ENCODE results near the gene TLE1.
"Not testable (repeated sequence)": the region's sequence is repeated elsewhere in the genome, so short reads cannot be mapped to it uniquely, and the experiment has no call there.

The TLE1 gene

GRCh38 chr9:81610740-81611107 lies 78.6 kb downstream of the TLE1 start:
- H3K36me3 ChIP-seq (replicated peaks; ENCODE audit: low read depth, low read length) = no peaks in the 10 kb centered on the region
- H3K9ac ChIP-seq (ENCODE audit: low read length) = no peak overlapping the region

GRCh38 chr9:81609782-81610739 lies 79.3 kb downstream of the TLE1 start:
- Histone ChIP-seq H4K20me1 (ENCODE audit: insufficient read depth, low read length) (no peaks in the 10 kb centered on the region), H3K4me1 (ENCODE audit: low read length) (peaks cover 20% of the 10 kb centered on the region), H3K4me3 (ENCODE audit: low read length) (peak overlapping the region; percentile 41), H2AFZ (ENCODE audit: low read depth, low read length) (no peak overlapping the region), H3K27me3 (ENCODE audit: low read depth, low read length) (no peaks in the 10 kb centered on the region; the same call in 1 of the 2 replicates), H3K4me2 (ENCODE audit: low read length) (peak overlapping the region; percentile 61), H3K9ac (ENCODE audit: low read length) (peak overlapping the region; percentile 33; the same call in 1 of the 2 replicates), H3K36me3 (replicated peaks; ENCODE audit: low read depth, low read length) (no peaks in the 10 kb centered on the region), H3K27ac (ENCODE audit: low read length) (peak overlapping the region; percentile 45), H3K9me3 (ENCODE audit: insufficient read depth, low read length) (no peaks in the 10 kb centered on the region), H3K79me2 (ENCODE audit: low read length) (no peaks in the 10 kb centered on the region)
- TF ChIP-seq EZH2phosphoT487 (IDR thresholded peaks at IDR 0.05; ENCODE audit: low read depth) (no peak), CTCF (IDR thresholded peaks at IDR 0.05; ENCODE audit: low read depth, low read length) (no peak)

More at GRCh38 chr9:81610740-81611107, 78.6 kb downstream of the TLE1 start:
- H3K79me2 ChIP-seq (ENCODE audit: low read length) = no peaks in the 10 kb centered on the region
- no peaks in the 10 kb centered on the region for H3K9me3 ChIP-seq (ENCODE audit: insufficient read depth, low read length)
- H3K27me3 ChIP-seq (ENCODE audit: low read depth, low read length) = no peaks in the 10 kb centered on the region
- TF ChIP-seq CTCF (IDR thresholded peaks at IDR 0.05; ENCODE audit: low read depth, low read length) = no peak
- TF ChIP-seq EZH2phosphoT487 (IDR thresholded peaks at IDR 0.05; ENCODE audit: low read depth) = no peak
- no peak overlapping the region for H3K4me2 ChIP-seq (ENCODE audit: low read length)
- no peak overlapping the region for H3K27ac ChIP-seq (ENCODE audit: low read length)
- H2AFZ ChIP-seq (ENCODE audit: low read depth, low read length) = no peak overlapping the region
- H4K20me1 ChIP-seq (ENCODE audit: insufficient read depth, low read length) = no peaks in the 10 kb centered on the region
- H3K4me1 ChIP-seq (ENCODE audit: low read length) = peaks cover 20% of the 10 kb centered on the region
- no peak overlapping the region for H3K4me3 ChIP-seq (ENCODE audit: low read length)

- Histone ChIP-seq H3K79me2 (ENCODE audit: low read length) (no peaks in the 10 kb centered on the region), H3K36me3 (replicated peaks; ENCODE audit: low read depth, low read length) (no peaks in the 10 kb centered on the region), H3K9ac (ENCODE audit: low read length) (no peak overlapping the region), H2AFZ (ENCODE audit: low read depth, low read length) (no peak overlapping the region), H3K27me3 (ENCODE audit: low read depth, low read length) (peaks cover 3% of the 10 kb centered on the region; the same call in 1 of the 2 replicates), H3K4me3 (ENCODE audit: low read length) (no peak overlapping the region), H3K4me1 (ENCODE audit: low read length) (peaks cover 20% of the 10 kb centered on the region), H3K9me3 (ENCODE audit: insufficient read depth, low read length) (no peaks in the 10 kb centered on the region), H4K20me1 (ENCODE audit: insufficient read depth, low read length) (no peaks in the 10 kb centered on the region), H3K27ac (ENCODE audit: low read length) (no peak overlapping the region), H3K4me2 (ENCODE audit: low read length) (no peak overlapping the region)
- TF ChIP-seq EZH2phosphoT487 (IDR thresholded peaks at IDR 0.05; ENCODE audit: low read depth) (no peak), CTCF (IDR thresholded peaks at IDR 0.05; ENCODE audit: low read depth, low read length) (no peak)
Observed at GRCh38 chr9:81608289-81608657, 81.1 kb downstream of the TLE1 start.

- no peaks in the 10 kb centered on the region for H4K20me1 ChIP-seq (ENCODE audit: insufficient read depth, low read length)
- H3K9ac ChIP-seq (ENCODE audit: low read length) = no peak overlapping the region
- no peak overlapping the region for H2AFZ ChIP-seq (ENCODE audit: low read depth, low read length)
- no peaks in the 10 kb centered on the region for H3K79me2 ChIP-seq (ENCODE audit: low read length)
- H3K36me3 ChIP-seq (replicated peaks; ENCODE audit: low read depth, low read length) = no peaks in the 10 kb centered on the region
- H3K27me3 ChIP-seq (ENCODE audit: low read depth, low read length) = peaks cover 9% of the 10 kb centered on the region; the same call in 1 of the 2 replicates
- H3K4me3 ChIP-seq (ENCODE audit: low read length) = no peak overlapping the region
- H3K27ac ChIP-seq (ENCODE audit: low read length) = no peak overlapping the region
- no peak overlapping the region for H3K4me2 ChIP-seq (ENCODE audit: low read length)
- no peaks in the 10 kb centered on the region for H3K9me3 ChIP-seq (ENCODE audit: insufficient read depth, low read length)
- TF ChIP-seq CTCF (IDR thresholded peaks at IDR 0.05; ENCODE audit: low read depth, low read length) (no peak), EZH2phosphoT487 (IDR thresholded peaks at IDR 0.05; ENCODE audit: low read depth) (no peak)
- peaks cover 24% of the 10 kb centered on the region for H3K4me1 ChIP-seq (ENCODE audit: low read length)
Observed at GRCh38 chr9:81607593-81608288, 81.6 kb downstream of the TLE1 start.

GRCh38 chr9:81606261-81606660 lies 83.1 kb downstream of the TLE1 start:
- not testable (repeated sequence) for H2AFZ ChIP-seq (ENCODE audit: low read depth, low read length); H3K36me3 ChIP-seq (replicated peaks; ENCODE audit: low read depth, low read length); H4K20me1 ChIP-seq (ENCODE audit: insufficient read depth, low read length); H3K9me3 ChIP-seq (ENCODE audit: insufficient read depth, low read length); H3K4me2 ChIP-seq (ENCODE audit: low read length); H3K4me3 ChIP-seq (ENCODE audit: low read length); H3K9ac ChIP-seq (ENCODE audit: low read length); H3K79me2 ChIP-seq (ENCODE audit: low read length); H3K27ac ChIP-seq (ENCODE audit: low read length)
- Histone ChIP-seq H3K4me1 (ENCODE audit: low read length) (peaks cover 39% of the 10 kb centered on the region), H3K27me3 (ENCODE audit: low read depth, low read length) (peaks cover 11% of the 10 kb centered on the region; the same call in 1 of the 2 replicates)
